ENCODE measurements around the gene LCA5L. TPM values are rescaled to one million over a fixed set of nuclear protein-coding genes. Genes with fewer than 3 reads are reported as not detected.
"Not testable (repeated sequence)": the region's sequence is repeated elsewhere in the genome, so short reads cannot be mapped to it uniquely, and the experiment has no call there.

Gene LCA5L
- polyA plus RNA-seq, 4 donors, result 3.8 to 7.8 (median 6.1) TPM

DNA sequence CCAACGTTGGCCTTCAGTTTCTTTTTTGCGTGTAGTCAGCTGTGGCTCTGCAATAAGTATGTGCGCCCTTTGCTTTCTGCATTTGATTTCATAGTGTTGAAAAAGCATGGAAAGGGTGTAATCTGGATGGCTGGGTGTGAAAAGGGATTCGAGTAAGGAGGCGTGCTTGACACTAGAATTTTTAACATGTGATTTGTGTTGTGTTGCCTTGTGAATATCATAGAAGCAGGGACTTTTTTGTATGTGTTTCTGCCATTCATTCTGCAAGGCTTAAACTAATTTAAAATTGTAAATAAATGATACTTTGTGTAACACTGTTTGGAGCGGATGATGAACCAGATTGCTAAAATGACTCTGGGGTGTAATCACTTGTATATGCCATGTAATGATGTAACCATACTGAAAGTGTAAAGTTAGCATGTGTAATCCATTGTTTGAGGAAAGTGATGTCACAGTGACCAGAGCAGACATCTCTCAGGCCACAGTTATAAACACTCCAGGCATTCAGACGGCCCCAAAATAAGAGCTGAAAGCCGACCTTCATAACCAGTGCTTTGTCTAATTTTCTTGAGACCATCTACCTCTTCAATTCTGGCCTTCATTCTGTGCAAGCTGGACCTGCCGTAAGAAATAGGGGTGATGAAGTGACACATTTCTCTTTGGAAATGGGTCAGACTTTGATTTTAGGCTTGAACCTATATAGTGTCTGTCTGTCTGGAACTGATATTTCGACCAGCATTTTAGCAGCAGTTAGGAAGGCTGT is 6.8 kb upstream of the LCA5L start:
- no peak for DNase-seq (ENCODE audit: low read depth in 4 of 4, low spot score in 3 of 4)

DNA sequence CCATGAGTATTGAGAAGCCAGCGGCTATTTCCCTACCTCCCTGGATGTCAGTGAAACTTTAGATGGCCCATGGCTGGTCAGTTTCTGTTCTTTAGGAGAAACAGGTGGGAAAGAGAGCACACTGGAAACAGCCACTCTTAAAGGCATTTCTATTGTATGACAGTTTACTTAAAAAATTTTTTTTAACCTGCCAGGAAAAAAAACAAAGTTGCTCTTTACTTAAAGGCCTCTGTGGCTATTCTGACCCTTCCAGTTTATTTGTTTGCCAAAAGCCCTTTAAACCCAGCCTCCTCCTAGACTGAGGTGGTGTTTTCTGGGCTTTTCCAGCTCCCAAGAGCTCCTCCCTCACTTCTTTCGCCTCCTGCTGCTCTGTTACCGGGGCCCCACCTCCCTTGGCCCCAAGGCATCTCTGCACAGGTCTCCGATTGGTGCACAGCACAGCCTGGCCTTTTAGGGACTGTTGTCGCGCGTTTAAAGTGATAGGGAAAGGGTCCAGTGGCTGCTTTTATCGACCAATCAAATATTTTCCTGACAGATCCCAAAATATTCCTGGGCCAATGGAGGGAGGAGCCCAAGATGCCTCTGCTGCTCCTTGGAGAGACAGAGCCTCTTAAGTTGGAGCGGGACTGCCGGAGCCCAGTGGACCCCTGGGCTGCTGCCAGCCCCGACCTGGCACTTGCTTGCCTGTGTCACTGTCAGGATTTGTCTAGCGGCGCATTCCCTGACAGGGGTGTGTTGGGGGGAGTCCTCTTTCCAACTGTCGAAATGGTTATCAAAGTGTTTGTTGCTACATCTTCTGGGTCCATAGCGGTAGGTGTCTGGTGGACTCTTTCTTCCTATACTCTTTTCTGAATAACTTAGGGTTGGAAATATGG is 6.0 kb upstream of the LCA5L start, which contains the start of gene SH3BGR:
SH3BGR (plus strand) TSS at position 639 of the 875 bp plus-strand sequence; CDS start at position 766, 127 bp downstream.
- DNase-seq (ENCODE audit: low read depth in 4 of 4, low spot score in 3 of 4), result peak in 1 of 4 donors; percentile 19

DNA sequence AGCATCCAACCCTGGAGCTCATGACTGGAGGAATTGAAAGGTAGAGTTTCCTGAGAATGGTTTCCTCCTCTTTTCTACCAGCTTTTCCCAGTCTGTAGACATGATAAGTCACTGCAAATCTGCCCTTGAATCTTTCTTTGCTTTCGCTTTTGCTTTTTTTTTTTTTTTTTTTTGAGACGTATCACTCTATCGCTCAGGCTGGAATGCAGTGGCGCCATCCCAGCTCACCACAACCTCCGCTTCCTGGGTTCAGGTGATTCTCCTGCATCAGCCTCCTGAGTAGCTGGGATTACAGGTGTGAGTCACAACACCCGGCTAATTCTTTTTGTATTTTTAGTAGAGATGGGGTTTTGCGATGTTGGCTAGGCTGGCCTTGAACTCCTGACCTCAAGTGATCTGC is 1.7 kb upstream of the LCA5L start:
- DNase-seq (ENCODE audit: low read depth in 4 of 4, low spot score in 3 of 4), result no peak

DNA sequence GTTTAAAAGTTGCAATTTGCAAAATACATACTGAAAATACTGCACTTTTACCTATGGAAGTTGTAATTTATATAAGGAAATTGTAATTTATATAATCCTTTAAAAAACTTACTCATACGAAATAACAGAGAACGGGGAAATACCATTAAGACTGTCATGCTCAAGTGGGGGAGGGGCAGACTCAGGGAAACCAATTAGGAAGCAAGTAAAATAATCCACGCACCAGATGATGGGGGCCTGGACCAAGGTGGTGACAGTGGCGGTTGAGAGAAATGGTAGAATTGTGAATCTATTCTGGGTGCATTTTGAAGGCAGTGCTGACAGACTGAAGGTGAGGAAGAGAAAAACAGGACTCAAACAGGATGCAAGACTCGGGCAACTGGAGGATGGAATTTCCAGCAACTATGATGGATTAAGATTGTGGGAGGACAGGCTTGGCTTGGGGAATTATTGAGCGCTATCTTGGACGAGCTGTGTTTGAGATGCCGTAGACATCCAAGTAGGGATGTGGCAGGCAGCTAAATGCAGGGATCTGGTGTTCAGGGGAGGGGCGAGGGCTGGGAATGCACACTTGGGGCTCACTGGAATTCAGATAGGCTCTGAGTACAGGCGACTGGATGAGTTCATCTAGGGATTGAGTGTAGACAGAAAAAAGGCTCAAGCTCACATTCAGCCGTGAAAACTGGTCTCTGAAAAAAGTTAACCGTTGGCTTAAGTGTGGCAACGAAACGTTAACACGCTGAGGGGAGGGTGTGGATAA is 977 bp downstream of the LCA5L start:
- no peak for DNase-seq (ENCODE audit: low read depth in 4 of 4, low spot score in 3 of 4)

DNA sequence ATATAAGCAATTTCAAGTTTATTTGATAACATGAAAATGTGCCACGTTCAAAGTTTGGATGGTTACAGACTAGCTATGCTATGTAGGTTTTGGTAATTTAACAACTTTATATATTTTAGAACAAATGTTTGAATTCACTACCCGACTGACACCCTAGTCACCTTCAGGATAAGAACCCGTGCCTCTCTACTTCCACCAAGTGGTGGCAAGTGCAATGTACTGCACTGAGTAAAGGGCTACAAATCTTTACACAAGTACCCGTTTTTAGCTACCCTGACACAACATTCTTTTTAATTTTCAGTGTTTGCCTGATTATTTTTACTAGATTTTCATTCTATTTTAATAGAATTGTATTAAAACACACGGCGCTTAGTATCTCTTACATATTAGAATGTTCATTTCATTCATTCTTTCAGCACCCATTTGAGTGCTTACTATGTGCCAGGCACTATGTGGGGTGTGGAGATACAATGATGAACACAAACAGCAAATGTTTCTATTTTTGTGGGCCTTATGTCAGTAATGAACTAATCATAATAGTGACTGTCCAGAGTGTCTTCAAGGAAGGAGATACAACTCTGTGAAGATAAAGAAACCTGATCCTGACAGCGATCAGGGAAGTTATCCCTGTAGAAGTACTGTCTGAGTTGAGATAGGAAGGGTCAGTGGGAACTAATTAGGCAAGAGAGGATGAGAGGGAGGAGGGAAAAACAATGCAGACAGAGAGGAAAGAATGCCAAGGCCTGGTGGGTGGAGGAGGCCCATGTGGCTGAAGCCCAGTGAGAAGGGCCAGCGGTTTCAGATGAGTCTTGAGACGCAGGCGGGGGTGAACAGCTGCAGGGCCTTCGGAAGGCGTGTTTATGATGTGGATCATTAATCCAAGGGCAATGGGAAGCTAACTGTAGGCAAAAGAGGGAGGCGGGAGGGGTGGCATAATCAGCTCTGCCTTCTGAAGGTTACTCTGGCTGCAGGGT is 3.8 kb downstream of the LCA5L start:
- no peak for DNase-seq (ENCODE audit: low read depth in 4 of 4, low spot score in 3 of 4)

DNA sequence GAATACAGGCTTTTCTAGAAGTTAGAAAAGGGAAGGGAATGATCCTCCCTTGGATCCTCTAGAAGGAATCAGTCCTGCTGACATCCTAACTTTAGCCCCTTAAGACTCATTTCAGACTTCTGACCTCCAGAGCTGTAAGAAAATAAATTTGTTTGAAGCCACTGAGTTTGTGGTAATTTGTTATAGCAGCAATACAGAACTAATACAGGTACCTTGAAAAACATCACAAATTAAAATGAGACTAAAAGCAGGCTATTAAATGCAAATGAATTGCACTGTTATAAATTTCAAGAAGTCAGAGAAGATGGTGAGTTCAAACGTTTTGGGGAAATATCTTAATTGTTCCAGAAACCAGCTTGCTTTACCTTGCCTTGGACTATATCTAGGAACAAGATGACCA is 6.3 kb downstream of the LCA5L start:
- DNase-seq (ENCODE audit: low read depth in 4 of 4, low spot score in 3 of 4), result no peak

DNA sequence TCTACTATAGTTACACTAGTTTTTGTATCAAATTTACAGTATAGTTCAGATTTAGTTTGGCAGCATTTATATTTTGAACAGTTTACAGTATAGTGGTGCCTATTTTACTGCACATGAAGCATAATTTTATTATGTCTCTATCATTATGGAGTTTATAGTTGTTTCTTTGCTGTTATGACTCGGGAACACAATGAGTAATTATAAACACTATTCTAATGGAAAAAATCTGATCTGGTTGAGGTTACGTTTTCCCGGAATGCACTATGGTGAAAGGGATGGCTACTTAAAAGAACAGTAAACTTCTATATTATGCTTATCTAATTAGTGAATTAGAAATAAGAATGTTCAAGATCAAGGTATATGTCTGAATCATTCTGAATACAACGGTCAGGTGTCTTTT is 10.6 kb downstream of the LCA5L start:
- no peak for DNase-seq (ENCODE audit: low read depth in 4 of 4, low spot score in 3 of 4)

DNA sequence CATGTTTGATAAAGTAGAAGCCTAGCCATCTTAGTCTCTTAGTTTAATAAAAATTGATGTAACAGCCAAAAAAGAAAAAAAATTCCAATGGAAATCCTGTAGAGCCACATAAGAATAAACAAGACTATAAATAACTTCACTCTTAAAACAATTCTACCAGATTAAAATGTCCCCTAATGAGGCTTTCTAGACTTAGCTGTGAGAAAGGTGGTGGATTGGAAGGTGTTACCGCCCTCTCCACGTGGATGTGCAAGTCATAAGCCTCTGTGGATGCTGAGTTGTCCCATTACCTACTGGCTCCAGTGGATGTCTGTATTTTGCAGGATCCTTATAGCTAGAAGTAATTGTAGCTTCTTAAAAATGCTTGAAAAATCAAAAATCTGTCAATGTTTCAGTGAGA is 14.6 kb downstream of the LCA5L start:
- DNase-seq (ENCODE audit: low read depth in 4 of 4, low spot score in 3 of 4), result no peak

DNA sequence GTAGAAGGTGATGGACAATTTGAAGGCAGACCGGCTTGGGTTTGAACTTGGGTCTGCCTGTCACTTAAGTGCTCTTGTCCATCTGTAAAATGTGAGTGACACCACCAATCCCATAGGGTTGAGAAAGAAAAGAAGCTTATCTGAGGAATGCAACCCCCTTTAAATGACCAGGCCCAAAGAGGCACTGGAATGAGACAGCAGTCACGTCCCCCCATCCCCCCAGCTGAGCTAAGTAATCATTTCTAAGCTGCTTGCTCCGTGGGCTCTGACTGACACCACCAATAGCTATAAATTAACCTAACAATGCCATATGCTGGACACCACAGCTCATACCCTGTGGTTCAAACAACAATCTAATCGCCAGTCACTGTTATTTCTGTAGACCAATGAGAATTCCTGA is 15.1 kb downstream of the LCA5L start:
- DNase-seq (ENCODE audit: low read depth in 4 of 4, low spot score in 3 of 4), result no peak

DNA sequence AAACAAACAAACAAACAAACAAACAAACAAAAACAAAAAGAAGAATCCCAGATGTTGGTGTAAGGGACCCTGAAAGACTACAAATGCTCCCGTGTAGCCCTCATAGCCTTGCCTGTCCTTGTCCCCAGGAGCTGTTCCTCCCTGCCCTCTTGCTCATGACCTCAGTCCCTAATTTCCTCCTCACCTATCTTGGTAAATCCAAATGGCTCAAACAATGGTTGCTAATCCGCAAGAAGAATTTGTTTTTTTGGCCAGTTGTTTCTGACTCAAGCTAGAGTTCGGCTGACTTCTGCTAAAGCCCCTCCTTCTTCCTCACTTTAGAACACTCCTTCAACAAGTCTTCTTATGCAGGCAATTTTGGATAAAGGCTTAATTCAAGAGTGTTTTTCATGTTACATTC is 15.6 kb downstream of the LCA5L start:
- no peak for DNase-seq (ENCODE audit: low read depth in 4 of 4, low spot score in 3 of 4)

DNA sequence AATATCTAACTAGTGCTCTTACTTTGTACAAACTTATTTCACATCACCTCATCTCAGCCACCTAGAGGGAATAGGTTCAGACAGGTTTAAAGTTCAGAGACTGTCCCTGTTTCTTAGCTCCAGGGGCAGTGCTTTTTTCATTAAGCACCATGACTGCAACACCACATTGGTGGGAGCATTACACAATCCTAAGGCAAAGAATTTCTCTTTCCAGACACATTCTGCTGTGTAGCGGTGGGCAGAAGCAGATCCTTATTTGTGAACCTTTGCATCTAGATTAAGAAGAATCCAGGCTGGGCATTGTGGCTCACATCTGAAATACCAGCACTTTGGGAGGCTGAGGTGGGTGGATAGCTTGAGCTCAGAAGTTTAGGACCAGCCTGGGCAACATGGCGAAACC is 16.1 kb downstream of the LCA5L start:
- no peak for DNase-seq (ENCODE audit: low read depth in 4 of 4, low spot score in 3 of 4)

DNA sequence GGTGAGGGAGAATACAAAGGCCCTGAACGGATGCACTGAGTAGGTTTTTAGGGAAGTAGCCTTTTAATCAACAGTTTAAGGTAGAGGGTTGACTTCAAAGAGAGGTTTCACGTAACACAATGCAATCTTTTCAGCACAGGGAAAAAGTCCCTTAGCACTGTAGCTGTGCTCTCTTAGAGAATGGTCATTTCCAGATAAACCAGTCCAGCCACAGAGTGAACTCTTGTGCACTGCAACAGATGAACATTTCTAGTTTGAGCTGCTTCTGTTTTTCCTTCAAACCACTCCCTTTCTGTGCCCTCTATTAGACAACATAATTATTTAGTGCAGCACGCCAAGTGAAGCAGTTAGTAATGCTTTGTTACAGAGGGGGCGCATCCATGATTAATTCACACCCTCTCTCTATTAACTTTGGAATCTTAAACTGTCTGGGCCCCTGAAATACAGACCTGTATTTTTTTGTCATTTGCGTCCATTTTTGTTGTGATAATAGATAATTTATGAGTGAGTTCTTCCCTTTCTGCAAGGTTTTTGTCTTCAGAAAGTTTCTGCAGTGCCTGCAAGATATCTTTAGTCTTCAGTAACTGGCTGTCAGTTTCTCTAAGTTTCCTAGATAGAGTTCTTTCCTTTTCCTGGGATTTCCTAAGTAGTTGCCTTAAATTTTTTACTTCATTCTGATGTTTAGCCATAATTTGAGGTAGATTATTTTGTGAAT is 22.9 kb downstream of the LCA5L start:
- no peak for DNase-seq (ENCODE audit: low read depth in 4 of 4, low spot score in 3 of 4)

DNA sequence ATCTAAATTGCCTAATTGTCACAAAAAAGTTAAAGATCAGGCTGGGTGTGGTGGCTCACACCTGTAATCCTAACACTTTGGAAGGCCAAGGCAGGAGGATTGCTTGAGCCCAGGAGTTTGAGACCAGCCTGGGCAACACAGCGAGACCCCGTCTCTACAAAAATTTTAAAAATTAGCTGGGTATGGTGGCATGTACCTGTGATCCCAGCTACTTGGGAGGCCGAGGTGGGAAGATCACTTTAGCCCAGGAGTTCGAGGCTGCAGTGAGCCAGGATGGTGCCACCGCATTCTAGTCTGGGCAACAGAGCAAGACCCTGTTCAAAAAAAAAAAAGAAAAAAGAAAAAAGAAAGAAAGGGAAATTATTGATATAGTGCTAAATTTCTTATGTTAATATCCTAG is 26.4 kb downstream of the LCA5L start:
- not testable (repeated sequence) for DNase-seq (ENCODE audit: low read depth in 4 of 4, low spot score in 3 of 4)

DNA sequence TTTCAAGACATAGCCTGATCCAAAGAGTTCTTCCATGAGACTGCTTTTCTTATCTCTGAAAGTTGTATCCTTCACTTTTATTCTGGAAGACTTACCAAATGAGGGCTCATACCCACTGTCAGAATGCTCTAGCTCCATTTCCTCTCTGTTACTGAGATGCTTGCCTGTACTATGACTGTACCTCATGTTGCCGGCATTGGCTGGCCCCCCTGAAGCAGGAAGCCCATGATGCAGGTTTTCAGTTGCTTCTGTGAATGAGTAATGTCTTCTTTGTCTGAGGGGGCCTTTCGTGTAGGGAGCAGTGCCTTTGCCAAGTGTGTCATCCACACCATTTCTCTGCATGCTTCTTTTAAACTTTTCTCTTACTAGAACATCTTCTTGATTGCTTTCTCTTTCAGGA is 39.5 kb downstream of the LCA5L start:
- DNase-seq (ENCODE audit: low read depth in 4 of 4, low spot score in 3 of 4), result no peak

DNA sequence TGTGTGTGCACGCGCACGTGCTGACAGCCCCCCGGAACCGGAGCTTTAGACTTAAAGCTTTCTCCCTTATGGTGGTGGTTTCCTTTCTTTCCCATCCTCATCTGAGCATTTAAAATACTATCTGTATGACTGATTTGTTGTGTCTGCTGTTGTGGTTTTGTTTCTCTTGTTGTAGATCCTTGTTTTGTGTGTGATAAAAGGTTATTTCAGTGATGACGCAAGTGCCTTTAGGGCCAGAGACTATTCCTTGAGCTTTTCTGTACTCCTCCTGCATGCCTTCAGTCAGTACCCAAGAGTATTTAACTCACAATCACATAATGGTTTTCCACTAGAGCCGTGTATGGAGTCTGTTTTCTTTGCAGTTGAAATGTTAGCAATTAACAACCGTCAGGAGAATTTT is 45.4 kb downstream of the LCA5L start:
- no peak for DNase-seq (ENCODE audit: low read depth in 4 of 4, low spot score in 3 of 4)

DNA sequence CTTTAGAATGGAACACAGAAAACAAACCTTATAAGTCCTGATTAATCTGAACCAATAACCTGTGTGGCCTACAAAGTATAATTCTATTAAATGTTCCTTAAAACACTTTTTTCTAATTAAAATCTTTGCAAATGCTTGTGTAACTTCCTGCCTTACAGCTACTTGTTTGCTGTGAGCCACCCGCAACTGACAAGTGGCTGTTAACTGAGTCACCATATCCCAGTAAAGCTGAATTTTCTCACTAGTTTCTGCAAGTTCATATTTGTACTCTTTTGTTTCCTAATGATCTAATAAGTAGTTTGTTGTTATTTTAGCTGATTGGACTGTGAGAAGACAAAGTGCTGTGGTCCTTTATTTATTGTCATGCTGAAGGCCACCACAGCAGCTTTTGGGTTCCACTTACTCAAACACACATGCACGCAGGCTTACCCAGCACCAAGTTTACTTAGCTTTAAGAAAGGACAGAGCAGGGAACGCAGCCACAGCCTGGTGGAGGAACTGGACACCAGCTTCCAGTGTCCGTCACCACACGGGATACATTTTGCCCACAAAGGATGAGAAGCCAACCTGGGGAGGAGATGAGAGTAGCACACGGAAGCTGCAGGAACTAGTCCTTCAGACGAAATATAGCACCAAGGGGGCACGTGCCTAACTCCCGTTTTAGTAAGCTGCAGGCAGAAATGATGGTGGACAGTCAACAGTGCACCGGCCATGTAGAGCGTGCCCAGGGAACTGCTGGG is 47.8 kb downstream of the LCA5L start:
- no peak for DNase-seq (ENCODE audit: low read depth in 4 of 4, low spot score in 3 of 4)

DNA sequence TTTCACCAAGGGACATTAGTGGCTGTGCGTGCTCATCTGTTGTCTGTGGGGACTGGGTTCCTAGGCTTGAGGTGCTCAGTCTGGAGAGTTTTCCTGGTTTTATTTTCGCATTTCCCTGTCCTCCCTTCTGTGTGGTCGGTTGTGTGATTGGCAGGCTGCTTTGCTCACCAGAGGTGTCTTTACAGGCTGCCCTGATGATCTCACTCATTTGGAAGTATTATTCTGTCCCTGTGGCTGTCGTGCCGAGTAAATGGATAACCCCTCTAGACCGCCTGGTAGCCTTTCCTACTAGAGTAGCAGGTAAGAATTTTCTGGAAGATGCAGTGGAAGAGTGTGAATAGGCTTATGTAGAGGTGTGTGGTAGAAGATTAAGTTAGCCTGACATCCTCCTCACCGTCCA is 52.6 kb downstream of the LCA5L start:
- no peak for DNase-seq (ENCODE audit: low read depth in 4 of 4, low spot score in 3 of 4)

DNA sequence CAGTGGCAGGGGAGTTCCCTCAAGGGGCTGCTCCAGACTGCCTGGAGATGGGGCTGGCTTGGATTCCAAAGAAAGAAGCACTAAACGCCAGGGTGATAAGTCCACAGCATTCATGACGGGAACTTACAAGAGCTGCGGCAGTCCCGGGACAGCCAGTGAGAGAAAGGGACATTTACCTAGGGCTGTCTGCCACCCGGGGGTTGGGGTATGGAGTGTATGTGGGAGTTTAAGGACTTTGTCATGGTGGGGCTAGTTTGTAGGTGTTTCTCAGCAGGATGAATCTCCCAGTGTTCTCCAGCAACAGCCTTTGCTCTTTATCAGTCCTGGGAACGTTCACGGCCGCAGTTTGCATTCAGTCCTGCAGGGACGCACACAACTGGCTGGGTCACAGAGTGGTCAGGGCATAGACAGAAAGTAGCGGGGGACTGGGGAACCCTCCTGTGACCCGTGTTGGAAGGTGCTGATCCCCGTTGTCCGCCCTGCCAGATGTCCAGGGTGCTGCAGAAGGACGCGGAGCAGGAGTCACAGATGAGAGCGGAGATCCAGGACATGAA is 55.3 kb downstream of the LCA5L start:
- DNase-seq (ENCODE audit: low read depth in 4 of 4, low spot score in 3 of 4), result no peak

Measured in right renal pelvis (tissue), 4 donors.